NCI-H187 treated with DMSO at 0.1 percent for 48 hours (cell line): ENCODE data around the gene CNOT1.
"Not testable (repeated sequence)": the region's sequence is repeated elsewhere in the genome, so short reads cannot be mapped to it uniquely, and the experiment has no call there.

Source experiments
- DNase-seq: peaks from one replicate; lab custom pipeline; 2025; lab: John Stamatoyannopoulos, UW

The CNOT1 gene

GRCh38 chr16:58503166-58503862, 126.3 kb downstream of the CNOT1 start:
- no peak for DNase-seq

GRCh38 chr16:58502217-58502921, 127.3 kb downstream of the CNOT1 start:
- no peak for DNase-seq

GRCh38 chr16:58501242-58502131, 128.1 kb downstream of the CNOT1 start:
- DNase-seq: no peak

GRCh38 chr16:58500430-58501241, 129.0 kb downstream of the CNOT1 start:
- no peak for DNase-seq

- DNase-seq: no peak
Measured at GRCh38 chr16:58499615-58500351, 129.8 kb downstream of the CNOT1 start, which contains the start of gene NDRG4. Gene NDRG4 (plus strand): TSS chr16:58500143. CDS start chr16:58500249, 106 bp downstream.

- DNase-seq: no peak
Measured at GRCh38 chr16:58499092-58499511, 130.5 kb downstream of the CNOT1 start.

- no peak for DNase-seq
Measured at GRCh38 chr16:58498341-58499091, 131.1 kb downstream of the CNOT1 start.

GRCh38 chr16:58497935-58498334, 131.7 kb downstream of the CNOT1 start:
- no peak for DNase-seq

- DNase-seq: no peak
Measured at GRCh38 chr16:58497468-58497867, 132.2 kb downstream of the CNOT1 start.

GRCh38 chr16:58495521-58496331, 133.9 kb downstream of the CNOT1 start:
- DNase-seq: no peak

GRCh38 chr16:58494981-58495520, 134.6 kb downstream of the CNOT1 start:
- DNase-seq: peak; percentile 63

- no peak for DNase-seq
Measured at GRCh38 chr16:58493756-58494431, 135.7 kb downstream of the CNOT1 start.

GRCh38 chr16:58492735-58493134, 136.9 kb downstream of the CNOT1 start:
- DNase-seq: no peak

GRCh38 chr16:58492066-58492465, 137.6 kb downstream of the CNOT1 start:
- no peak for DNase-seq

GRCh38 chr16:58490539-58490938, 139.1 kb downstream of the CNOT1 start:
- DNase-seq: not testable (repeated sequence)

GRCh38 chr16:58490065-58490464, 139.6 kb downstream of the CNOT1 start:
- DNase-seq: no peak

- DNase-seq: no peak
Measured at GRCh38 chr16:58488531-58488930, 141.1 kb downstream of the CNOT1 start.
